WTC11 (cell line): Measurements from ENCODE around the gene MSGN1. TPM values are rescaled to one million over a fixed set of nuclear protein-coding genes. Genes with fewer than 3 reads are reported as not detected.

Experiments used
- ATAC-seq: fragments of 200-7000 bp; cut with Tn5 transposase; 2 replicates; pipeline ENCODE4 v1.10.0; 2021; ENCODE audit warnings: mild to moderate bottlenecking, moderate library complexity
- CTCF ChIA-PET: fragments of 300-600 bp; sonication (Branson Sonifier 250); formaldehyde crosslinking; loops from one replicate; lab custom pipeline; 2021; ENCODE audit warnings: antibody characterized with exemption; lab: Charles Lee
- POLR2A ChIA-PET: fragments of 350-600 bp; sonication (Branson Sonifier 250); formaldehyde crosslinking; loops from one replicate; lab custom pipeline; 2021; ENCODE audit warnings: antibody characterized with exemption; lab: Charles Lee
- DNase-seq: peaks from one replicate; pipeline ENCODE4 v3.0.0; 2021; ENCODE audit warnings: low spot score
- H3K27ac Mint-ChIP-seq: 2 replicates; pipeline ENCODE4 v1.8.0; 2021; ENCODE audit warnings: mixed read lengths
- H3K27me3 Mint-ChIP-seq: 2 replicates; pipeline ENCODE4 v1.8.0; 2021; ENCODE audit warnings: low read depth, mild to moderate bottlenecking, moderate library complexity, mixed read lengths
- H3K36me3 Mint-ChIP-seq: 2 replicates; pipeline ENCODE4 v1.8.0; 2021; ENCODE audit warnings: mixed read lengths
- H3K4me1 Mint-ChIP-seq: 2 replicates; pipeline ENCODE4 v1.8.0; 2022; ENCODE audit warnings: mixed read lengths
- H3K4me3 Mint-ChIP-seq: 2 replicates; pipeline ENCODE4 v1.8.0; 2021; ENCODE audit warnings: mild to moderate bottlenecking, moderate library complexity, mixed read lengths
- H3K9me3 Mint-ChIP-seq: 2 replicates; pipeline ENCODE4 v1.8.0; 2021; ENCODE audit warnings: mixed read lengths
- CREM ChIP-seq: sonication (generic); formaldehyde crosslinking; IDR thresholded peaks from 2 replicates; pipeline ENCODE4 v1.8.1; 2022; ENCODE audit warnings: mild to moderate bottlenecking, missing genetic modification reagents, moderate library complexity
- E2F5 ChIP-seq: sonication (generic); formaldehyde crosslinking; IDR thresholded peaks from 2 replicates; pipeline ENCODE4 v1.8.1; 2022; ENCODE audit warnings: mild to moderate bottlenecking, moderate library complexity, missing genetic modification reagents
- ETV6 ChIP-seq: sonication (generic); formaldehyde crosslinking; IDR thresholded peaks from 2 replicates; pipeline ENCODE4 v1.8.1; 2022; ENCODE audit warnings: mild to moderate bottlenecking, missing genetic modification reagents
- GABPB1 ChIP-seq: sonication (generic); formaldehyde crosslinking; IDR thresholded peaks from 2 replicates; pipeline ENCODE4 v1.8.1; 2023; ENCODE audit warnings: mild to moderate bottlenecking, missing genetic modification reagents
- HMGA2 ChIP-seq: fragments of 250-450 bp; sonication (Bioruptor Pico); IDR thresholded peaks from 2 replicates; pipeline ENCODE4 v1.4.0; 2021; ENCODE audit warnings: mild to moderate bottlenecking, moderate library complexity
- NR1H2 ChIP-seq: sonication (generic); formaldehyde crosslinking; IDR thresholded peaks from 2 replicates; pipeline ENCODE4 v1.9.0; 2021; ENCODE audit warnings: mild to moderate bottlenecking, moderate library complexity, missing genetic modification reagents
- OVOL2 ChIP-seq: fragments of 250-450 bp; sonication (Bioruptor Pico); IDR thresholded peaks from 2 replicates; pipeline ENCODE4 v1.9.0; 2021; ENCODE audit warnings: mild to moderate bottlenecking, borderline replicate concordance
- RELA ChIP-seq: sonication (generic); formaldehyde crosslinking; IDR thresholded peaks from 2 replicates; pipeline ENCODE4 v1.8.1; 2022; ENCODE audit warnings: missing genetic modification reagents, mild to moderate bottlenecking, borderline replicate concordance
- SMAD3 ChIP-seq: sonication (generic); formaldehyde crosslinking; IDR thresholded peaks from 2 replicates; pipeline ENCODE4 v1.8.0; 2022; ENCODE audit warnings: missing genetic modification reagents, mild to moderate bottlenecking, borderline replicate concordance
- ZNF263 ChIP-seq: sonication (generic); formaldehyde crosslinking; IDR thresholded peaks from 2 replicates; pipeline ENCODE4 v1.8.1; 2022; ENCODE audit warnings: low read depth, mild to moderate bottlenecking, moderate library complexity, missing genetic modification reagents
- ZNF396 ChIP-seq: fragments of 250-450 bp; sonication (Bioruptor Pico); IDR thresholded peaks from 2 replicates; pipeline ENCODE4 v1.8.0; 2021; ENCODE audit warnings: mild to moderate bottlenecking, moderate library complexity, borderline replicate concordance
- ZNF425 ChIP-seq: fragments of 250-450 bp; sonication (Bioruptor Pico); conservative IDR thresholded peaks from 2 replicates; pipeline ENCODE4 v1.9.0; 2021; ENCODE audit warnings: mild to moderate bottlenecking
- total RNA-seq: library from RNA; stranded (reverse); gene quantifications from 3 replicates; pipeline ENCODE4 v1.2.3, GENCODE V29; 2021
- TF ChIP-seq, protein P1 (sequence below): sonication (generic); formaldehyde crosslinking; IDR thresholded peaks from 2 replicates; pipeline ENCODE4 v1.8.1; 2022; ENCODE audit warnings: low read depth, missing genetic modification reagents, borderline replicate concordance
- TF ChIP-seq, protein P2 (sequence below): sonication (generic); formaldehyde crosslinking; conservative IDR thresholded peaks from 2 replicates; pipeline ENCODE4 v1.8.1; 2023; ENCODE audit warnings: mild to moderate bottlenecking, low read depth, missing genetic modification reagents, moderate library complexity
- TF ChIP-seq, protein P3 (sequence below): sonication (generic); formaldehyde crosslinking; IDR thresholded peaks from 2 replicates; pipeline ENCODE4 v1.8.1; 2023; ENCODE audit warnings: mild to moderate bottlenecking, missing genetic modification reagents

Gene MSGN1
- total RNA-seq, 1 experiment from 2014 or later, result not detected

- TF ChIP-seq OVOL2 (CRISPR knock-in tag), result no peak
Observed at GRCh38 chr2:17835516-17835915, 19.3 kb downstream of the MSGN1 start (continued).

- ChIA-PET POLR2A (no interaction called here), CTCF (no interaction called here)
- DNase-seq (no peak), ATAC-seq (no peak)
- Mint-ChIP-seq H3K4me3 (no peak overlapping the region), H3K36me3 (no peaks in the 10 kb centered on the region), H3K27me3 (no peaks in the 10 kb centered on the region), H3K9me3 (no peaks in the 10 kb centered on the region), H3K27ac (no peak overlapping the region), H3K4me1 (no peaks in the 10 kb centered on the region)
- TF ChIP-seq CREM (no peak), E2F5 (CRISPR knock-in tag) (no peak), SMAD3 (CRISPR knock-in tag) (no peak), NR1H2 (CRISPR knock-in tag) (no peak), ZNF396 (no peak)
Observed at GRCh38 chr2:17839959-17840358, 23.7 kb downstream of the MSGN1 start.

DNA sequence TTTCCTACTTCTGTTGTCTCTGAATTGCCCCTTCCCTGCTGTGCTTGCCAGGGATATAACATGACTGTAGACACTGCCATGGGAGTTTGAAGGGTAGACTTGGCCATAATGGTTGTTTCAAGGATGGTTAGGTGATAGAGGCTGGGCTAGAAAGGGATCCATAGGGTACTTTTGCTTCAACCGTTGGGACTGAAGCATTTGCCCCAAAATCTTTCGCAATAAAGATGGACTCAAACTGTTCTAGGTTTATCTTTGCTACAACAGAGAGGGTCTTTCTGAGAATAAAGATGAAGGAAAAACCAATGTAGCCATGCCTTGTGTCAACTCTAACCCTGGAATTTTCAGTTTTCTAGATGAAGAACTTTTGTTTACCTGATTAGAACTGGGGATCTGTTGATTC, 27.2 kb downstream of the MSGN1 start:
- H3K27me3 Mint-ChIP-seq, result no peaks in the 10 kb centered on the region
- no peak for ATAC-seq
- TF ChIP-seq HMGA2, result no peak
- TF ChIP-seq, protein P1, sequence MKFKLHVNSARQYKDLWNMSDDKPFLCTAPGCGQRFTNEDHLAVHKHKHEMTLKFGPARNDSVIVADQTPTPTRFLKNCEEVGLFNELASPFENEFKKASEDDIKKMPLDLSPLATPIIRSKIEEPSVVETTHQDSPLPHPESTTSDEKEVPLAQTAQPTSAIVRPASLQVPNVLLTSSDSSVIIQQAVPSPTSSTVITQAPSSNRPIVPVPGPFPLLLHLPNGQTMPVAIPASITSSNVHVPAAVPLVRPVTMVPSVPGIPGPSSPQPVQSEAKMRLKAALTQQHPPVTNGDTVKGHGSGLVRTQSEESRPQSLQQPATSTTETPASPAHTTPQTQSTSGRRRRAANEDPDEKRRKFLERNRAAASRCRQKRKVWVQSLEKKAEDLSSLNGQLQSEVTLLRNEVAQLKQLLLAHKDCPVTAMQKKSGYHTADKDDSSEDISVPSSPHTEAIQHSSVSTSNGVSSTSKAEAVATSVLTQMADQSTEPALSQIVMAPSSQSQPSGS (CRISPR knock-in tag), result no peak
- TF ChIP-seq RELA (CRISPR knock-in tag), result no peak
- TF ChIP-seq ZNF425 (CRISPR knock-in tag), result no peak
- TF ChIP-seq, protein P2, sequence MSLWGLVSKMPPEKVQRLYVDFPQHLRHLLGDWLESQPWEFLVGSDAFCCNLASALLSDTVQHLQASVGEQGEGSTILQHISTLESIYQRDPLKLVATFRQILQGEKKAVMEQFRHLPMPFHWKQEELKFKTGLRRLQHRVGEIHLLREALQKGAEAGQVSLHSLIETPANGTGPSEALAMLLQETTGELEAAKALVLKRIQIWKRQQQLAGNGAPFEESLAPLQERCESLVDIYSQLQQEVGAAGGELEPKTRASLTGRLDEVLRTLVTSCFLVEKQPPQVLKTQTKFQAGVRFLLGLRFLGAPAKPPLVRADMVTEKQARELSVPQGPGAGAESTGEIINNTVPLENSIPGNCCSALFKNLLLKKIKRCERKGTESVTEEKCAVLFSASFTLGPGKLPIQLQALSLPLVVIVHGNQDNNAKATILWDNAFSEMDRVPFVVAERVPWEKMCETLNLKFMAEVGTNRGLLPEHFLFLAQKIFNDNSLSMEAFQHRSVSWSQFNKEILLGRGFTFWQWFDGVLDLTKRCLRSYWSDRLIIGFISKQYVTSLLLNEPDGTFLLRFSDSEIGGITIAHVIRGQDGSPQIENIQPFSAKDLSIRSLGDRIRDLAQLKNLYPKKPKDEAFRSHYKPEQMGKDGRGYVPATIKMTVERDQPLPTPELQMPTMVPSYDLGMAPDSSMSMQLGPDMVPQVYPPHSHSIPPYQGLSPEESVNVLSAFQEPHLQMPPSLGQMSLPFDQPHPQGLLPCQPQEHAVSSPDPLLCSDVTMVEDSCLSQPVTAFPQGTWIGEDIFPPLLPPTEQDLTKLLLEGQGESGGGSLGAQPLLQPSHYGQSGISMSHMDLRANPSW (CRISPR knock-in tag), result no peak
- no peak for TF ChIP-seq ETV6 (CRISPR knock-in tag)
- TF ChIP-seq, protein P3, sequence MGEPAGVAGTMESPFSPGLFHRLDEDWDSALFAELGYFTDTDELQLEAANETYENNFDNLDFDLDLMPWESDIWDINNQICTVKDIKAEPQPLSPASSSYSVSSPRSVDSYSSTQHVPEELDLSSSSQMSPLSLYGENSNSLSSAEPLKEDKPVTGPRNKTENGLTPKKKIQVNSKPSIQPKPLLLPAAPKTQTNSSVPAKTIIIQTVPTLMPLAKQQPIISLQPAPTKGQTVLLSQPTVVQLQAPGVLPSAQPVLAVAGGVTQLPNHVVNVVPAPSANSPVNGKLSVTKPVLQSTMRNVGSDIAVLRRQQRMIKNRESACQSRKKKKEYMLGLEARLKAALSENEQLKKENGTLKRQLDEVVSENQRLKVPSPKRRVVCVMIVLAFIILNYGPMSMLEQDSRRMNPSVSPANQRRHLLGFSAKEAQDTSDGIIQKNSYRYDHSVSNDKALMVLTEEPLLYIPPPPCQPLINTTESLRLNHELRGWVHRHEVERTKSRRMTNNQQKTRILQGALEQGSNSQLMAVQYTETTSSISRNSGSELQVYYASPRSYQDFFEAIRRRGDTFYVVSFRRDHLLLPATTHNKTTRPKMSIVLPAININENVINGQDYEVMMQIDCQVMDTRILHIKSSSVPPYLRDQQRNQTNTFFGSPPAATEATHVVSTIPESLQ, result no peak
- no peak for TF ChIP-seq GABPB1 (CRISPR knock-in tag)
- no peak for TF ChIP-seq ZNF263 (CRISPR knock-in tag)
- ChIA-PET CTCF (interaction anchor here (0.6 kb wide), 1 partner anchor 90 kb away, joined by 3 read pairs; the partner anchor contains the start of genes GEN1 and SMC6), POLR2A (no interaction called here)
- no peak overlapping the region for H3K4me3 Mint-ChIP-seq
- no peaks in the 10 kb centered on the region for H3K9me3 Mint-ChIP-seq
- no peak for DNase-seq
- no peaks in the 10 kb centered on the region for H3K36me3 Mint-ChIP-seq
- H3K27ac Mint-ChIP-seq, result no peak overlapping the region
- H3K4me1 Mint-ChIP-seq, result no peaks in the 10 kb centered on the region
